HEK293 (cell line): Measurements from ENCODE around the gene BCAS3.

Experiments used
- CTCF ChIA-PET: fragments of 350-600 bp; formaldehyde crosslinking; extraction: SDS; loops from one replicate; lab custom pipeline; 2021; ENCODE audit warnings: antibody characterized with exemption; lab: Yijun Ruan, JAX
- POLR2A ChIA-PET: fragments of 300-600 bp; formaldehyde crosslinking; extraction: SDS; loops from one replicate; lab custom pipeline; 2020; ENCODE audit warnings: antibody characterized with exemption, inconsistent platforms; lab: Yijun Ruan, JAX
- H3K27ac ChIP-seq: fragments of 200-500 bp; sonication (Bioruptor generic); 2 replicates; pipeline ENCODE4 v1.5.1; 2014; ENCODE audit warnings: low read depth, low read length, control low read depth, inconsistent platforms; ENCODE audit errors: extremely low read depth
- H3K36me3 ChIP-seq, 2 experiments: fragments of 200-500 bp in 1 of 2; sonication (Bioruptor generic) in 1 of 2; 1 replicate in 1 of 2; 2 replicates in 1 of 2; pipeline ENCODE4 v1.5.1; 2014 to 2017; ENCODE audit warnings: inconsistent platforms in 2 of 2, low read length in 2 of 2; ENCODE audit not compliant: control insufficient read depth in 2 of 2, insufficient read depth in 1 of 2
- H3K4me1 ChIP-seq: fragments of 200-500 bp; sonication (Bioruptor generic); 2 replicates; pipeline ENCODE4 v1.5.1; 2014; ENCODE audit warnings: mild to moderate bottlenecking, low read length, inconsistent platforms; ENCODE audit not compliant: control insufficient read depth, insufficient read depth
- H3K4me3 ChIP-seq: 2 replicates; pipeline ENCODE4 v1.5.1; 2011; ENCODE audit warnings: low read depth, mild to moderate bottlenecking, control low read depth, low read length, moderate library complexity
- H3K9me3 ChIP-seq: fragments of 200-500 bp; sonication (Bioruptor generic); 2 replicates; pipeline ENCODE4 v1.5.1; 2014; ENCODE audit warnings: low read depth, low read length, inconsistent platforms; ENCODE audit not compliant: control insufficient read depth, insufficient read depth
- ATF2 ChIP-seq: fragments of 450-650 bp; formaldehyde crosslinking; IDR thresholded peaks from 2 replicates; pipeline ENCODE4 v1.5.1; 2016; ENCODE audit warnings: missing biosample characterization, missing genetic modification characterization, low read depth
- BCL11A ChIP-seq: fragments of 450-650 bp; formaldehyde crosslinking; IDR thresholded peaks from 2 replicates; pipeline ENCODE4 v1.5.1; 2016; ENCODE audit warnings: low read depth, missing biosample characterization, missing genetic modification characterization
- KLF10 ChIP-seq: fragments of 450-650 bp; IDR thresholded peaks from 2 replicates; pipeline ENCODE4 v1.5.1; 2018; ENCODE audit warnings: missing biosample characterization, mild to moderate bottlenecking, missing genetic modification characterization
- KLF8 ChIP-seq: fragments of 450-650 bp; formaldehyde crosslinking; IDR thresholded peaks from 2 replicates; pipeline ENCODE4 v1.5.1; 2016; ENCODE audit warnings: missing biosample characterization, missing genetic modification characterization
- MZF1 ChIP-seq: fragments of 450-650 bp; formaldehyde crosslinking; IDR thresholded peaks from 2 replicates; pipeline ENCODE4 v1.5.1; 2017; ENCODE audit warnings: missing biosample characterization, missing genetic modification characterization, borderline replicate concordance
- PRDM4 ChIP-seq: fragments of 450-650 bp; formaldehyde crosslinking; IDR thresholded peaks from 2 replicates; pipeline ENCODE4 v1.5.1; 2017; ENCODE audit warnings: missing biosample characterization, missing genetic modification characterization
- SCRT2 ChIP-seq: fragments of 450-650 bp; formaldehyde crosslinking; IDR thresholded peaks from 2 replicates; pipeline ENCODE4 v1.5.1; 2016; ENCODE audit warnings: missing biosample characterization, missing genetic modification characterization
- SP2 ChIP-seq: fragments of 450-650 bp; formaldehyde crosslinking; IDR thresholded peaks from 2 replicates; pipeline ENCODE4 v1.5.1; 2016; ENCODE audit warnings: missing biosample characterization, missing genetic modification characterization
- SP7 ChIP-seq: fragments of 450-650 bp; formaldehyde crosslinking; IDR thresholded peaks from 2 replicates; pipeline ENCODE4 v1.5.1; 2016; ENCODE audit warnings: missing biosample characterization, missing genetic modification characterization
- ZBTB20 ChIP-seq: fragments of 450-650 bp; formaldehyde crosslinking; IDR thresholded peaks from 2 replicates; pipeline ENCODE4 v1.5.1; 2016; ENCODE audit warnings: missing biosample characterization, missing genetic modification characterization
- ZBTB49 ChIP-seq: fragments of 450-650 bp; formaldehyde crosslinking; IDR thresholded peaks from 2 replicates; pipeline ENCODE4 v1.5.1; 2016; ENCODE audit warnings: missing biosample characterization, missing genetic modification characterization, low read depth
- ZEB2 ChIP-seq: fragments of 450-650 bp; formaldehyde crosslinking; IDR thresholded peaks from 2 replicates; pipeline ENCODE4 v1.5.1; 2016; ENCODE audit warnings: missing biosample characterization, missing genetic modification characterization
- ZFP3 ChIP-seq: fragments of 450-650 bp; formaldehyde crosslinking; IDR thresholded peaks from 2 replicates; pipeline ENCODE4 v1.5.1; 2016; ENCODE audit warnings: low read depth, missing biosample characterization, missing genetic modification characterization
- ZNF169 ChIP-seq: fragments of 450-650 bp; formaldehyde crosslinking; IDR thresholded peaks from 2 replicates; pipeline ENCODE4 v1.5.1; 2016; ENCODE audit warnings: missing biosample characterization, missing genetic modification characterization
- ZNF23 ChIP-seq: fragments of 450-650 bp; formaldehyde crosslinking; IDR thresholded peaks from 2 replicates; pipeline ENCODE4 v1.5.1; 2016; ENCODE audit warnings: missing biosample characterization, missing genetic modification characterization, borderline replicate concordance
- ZNF266 ChIP-seq: fragments of 450-650 bp; formaldehyde crosslinking; IDR thresholded peaks from 2 replicates; pipeline ENCODE4 v1.5.1; 2016; ENCODE audit warnings: missing biosample characterization, missing genetic modification characterization, low read depth
- ZNF362 ChIP-seq: fragments of 450-650 bp; formaldehyde crosslinking; IDR thresholded peaks from 2 replicates; pipeline ENCODE4 v1.5.1; 2016; ENCODE audit warnings: missing biosample characterization, missing genetic modification characterization
- ZNF391 ChIP-seq: fragments of 450-650 bp; formaldehyde crosslinking; IDR thresholded peaks from 2 replicates; pipeline ENCODE4 v1.5.1; 2016; ENCODE audit warnings: low read depth, missing biosample characterization, missing genetic modification characterization, borderline replicate concordance
- ZNF404 ChIP-seq: fragments of 450-650 bp; formaldehyde crosslinking; IDR thresholded peaks from 2 replicates; pipeline ENCODE4 v1.5.1; 2017; ENCODE audit warnings: missing biosample characterization, missing genetic modification characterization
- ZNF423 ChIP-seq: fragments of 450-650 bp; formaldehyde crosslinking; IDR thresholded peaks from 2 replicates; pipeline ENCODE4 v1.5.1; 2016; ENCODE audit warnings: missing biosample characterization, missing genetic modification characterization
- ZNF629 ChIP-seq: fragments of 450-650 bp; formaldehyde crosslinking; IDR thresholded peaks from 2 replicates; pipeline ENCODE4 v1.5.1; 2017; ENCODE audit warnings: missing biosample characterization, missing genetic modification characterization
- ZNF654 ChIP-seq: fragments of 450-650 bp; formaldehyde crosslinking; IDR thresholded peaks from 2 replicates; pipeline ENCODE4 v1.5.1; 2016; ENCODE audit warnings: low read depth, missing biosample characterization, missing genetic modification characterization
- ZNF792 ChIP-seq: fragments of 450-650 bp; formaldehyde crosslinking; IDR thresholded peaks from 2 replicates; pipeline ENCODE4 v1.5.1; 2016; ENCODE audit warnings: missing biosample characterization, missing genetic modification characterization
- ZNF830 ChIP-seq: fragments of 450-650 bp; IDR thresholded peaks from 2 replicates; pipeline ENCODE4 v1.5.0; 2018; ENCODE audit warnings: missing biosample characterization, missing genetic modification characterization, low read depth, mild to moderate bottlenecking, moderate library complexity

The BCAS3 gene

GRCh38 chr17:60926466-60927183 lies 249.0 kb downstream of the BCAS3 start:
- Histone ChIP-seq H3K4me1 (peaks cover 9% of the 10 kb centered on the region), H3K9me3 (no peaks in the 10 kb centered on the region), H3K27ac (no peak overlapping the region), H3K36me3 (no peaks in the 10 kb centered on the region; a peak in 2 of 3 replicates), H3K4me3 (no peak overlapping the region)
- CTCF ChIA-PET = interaction anchor here (0.6 kb wide), 1 partner anchor 68 kb away, joined by 3 read pairs; no protein-coding TSS in a partner anchor
- POLR2A ChIA-PET = no interaction called here
- TF ChIP-seq ZNF169 (tag by site-specific recombination) (no peak), SCRT2 (tag by site-specific recombination) (0 out of 2 replicates have a peak, but pooled peaks have one; percentile 36), ZBTB20 (peak; percentile 26; the same call in 1 of the 2 replicates), ZNF629 (tag by site-specific recombination) (peak; percentile 29; the same call in 1 of the 2 replicates), ATF2 (tag by site-specific recombination) (peak; percentile 76), ZNF266 (tag by site-specific recombination) (no peak), SP2 (tag by site-specific recombination) (no peak), ZEB2 (tag by site-specific recombination) (0 out of 2 replicates have a peak, but pooled peaks have one; percentile 18)

GRCh38 chr17:60933739-60934138 lies 256.1 kb downstream of the BCAS3 start:
- TF ChIP-seq ZNF654 (tag by site-specific recombination) (no peak), SP7 (tag by site-specific recombination) (no peak), BCL11A (tag by site-specific recombination) (no peak), ZNF23 (tag by site-specific recombination) (no peak), KLF10 (tag by site-specific recombination) (no peak), ZNF391 (tag by site-specific recombination) (no peak), ZNF830 (tag by site-specific recombination) (no peak), ZNF423 (tag by site-specific recombination) (no peak)
- TF ChIP-seq, all 188 proteins: peak for 0
- Histone ChIP-seq H3K27ac (no peak overlapping the region), H3K36me3 (no peaks in the 10 kb centered on the region; a peak in 2 of 3 replicates), H3K4me3 (no peak overlapping the region), H3K9me3 (no peaks in the 10 kb centered on the region), H3K4me1 (no peaks in the 10 kb centered on the region)
- ChIA-PET CTCF (no interaction called here), POLR2A (no interaction called here)

- ChIA-PET POLR2A (no interaction called here), CTCF (no interaction called here)
- H3K4me3 ChIP-seq = no peak overlapping the region
- no peak for TF ChIP-seq KLF8 (tag by site-specific recombination)
- TF ChIP-seq ZFP3 (tag by site-specific recombination) = no peak
- no peak for TF ChIP-seq ZNF404 (tag by site-specific recombination)
- no peak for TF ChIP-seq MZF1
- no peak for TF ChIP-seq ZBTB49 (tag by site-specific recombination)
- no peak for TF ChIP-seq PRDM4 (tag by site-specific recombination)
- TF ChIP-seq ZNF362 (tag by site-specific recombination) = no peak
- no peak for TF ChIP-seq ZNF792
- no peak for TF ChIP-seq ZNF830 (tag by site-specific recombination)
- no peaks in the 10 kb centered on the region for H3K9me3 ChIP-seq
- H3K27ac ChIP-seq = no peak overlapping the region
- no peaks in the 10 kb centered on the region; a peak in 2 of 3 replicates for H3K36me3 ChIP-seq
- no peaks in the 10 kb centered on the region for H3K4me1 ChIP-seq
Observed at GRCh38 chr17:60934723-60935122, 257.1 kb downstream of the BCAS3 start.
